Stimulated activated memory B cell treated with anti-CD40 and anti-IgM and Interleukin-4, amounts not matched to agents 10 μg/mL and 1 μg/mL and 100 μg/mL, for 72 hours (primary cell): Measurements from ENCODE around the gene PSENEN.

Experiments
- ATAC-seq: fragments of 150-1000 bp; cut with Tn5 transposase; 2 replicates; pipeline ENCODE4 v1.10.0; 2021
- H3K27ac Mint-ChIP-seq: one replicate; pipeline ENCODE4 v1.8.0; 2022; ENCODE audit warnings: mild to moderate bottlenecking, mixed read lengths
- H3K27me3 Mint-ChIP-seq: one replicate; pipeline ENCODE4 v1.8.0; 2022; ENCODE audit warnings: mixed read lengths
- H3K36me3 Mint-ChIP-seq: one replicate; pipeline ENCODE4 v1.8.0; 2022; ENCODE audit warnings: mixed read lengths
- H3K4me1 Mint-ChIP-seq: one replicate; pipeline ENCODE4 v1.8.0; 2022; ENCODE audit warnings: mixed read lengths
- H3K4me3 Mint-ChIP-seq: one replicate; pipeline ENCODE4 v1.8.0; 2022; ENCODE audit warnings: mild to moderate bottlenecking, moderate library complexity, mixed read lengths
- H3K9me3 Mint-ChIP-seq: one replicate; pipeline ENCODE4 v1.8.0; 2022; ENCODE audit warnings: mixed read lengths

Gene PSENEN

DNA sequence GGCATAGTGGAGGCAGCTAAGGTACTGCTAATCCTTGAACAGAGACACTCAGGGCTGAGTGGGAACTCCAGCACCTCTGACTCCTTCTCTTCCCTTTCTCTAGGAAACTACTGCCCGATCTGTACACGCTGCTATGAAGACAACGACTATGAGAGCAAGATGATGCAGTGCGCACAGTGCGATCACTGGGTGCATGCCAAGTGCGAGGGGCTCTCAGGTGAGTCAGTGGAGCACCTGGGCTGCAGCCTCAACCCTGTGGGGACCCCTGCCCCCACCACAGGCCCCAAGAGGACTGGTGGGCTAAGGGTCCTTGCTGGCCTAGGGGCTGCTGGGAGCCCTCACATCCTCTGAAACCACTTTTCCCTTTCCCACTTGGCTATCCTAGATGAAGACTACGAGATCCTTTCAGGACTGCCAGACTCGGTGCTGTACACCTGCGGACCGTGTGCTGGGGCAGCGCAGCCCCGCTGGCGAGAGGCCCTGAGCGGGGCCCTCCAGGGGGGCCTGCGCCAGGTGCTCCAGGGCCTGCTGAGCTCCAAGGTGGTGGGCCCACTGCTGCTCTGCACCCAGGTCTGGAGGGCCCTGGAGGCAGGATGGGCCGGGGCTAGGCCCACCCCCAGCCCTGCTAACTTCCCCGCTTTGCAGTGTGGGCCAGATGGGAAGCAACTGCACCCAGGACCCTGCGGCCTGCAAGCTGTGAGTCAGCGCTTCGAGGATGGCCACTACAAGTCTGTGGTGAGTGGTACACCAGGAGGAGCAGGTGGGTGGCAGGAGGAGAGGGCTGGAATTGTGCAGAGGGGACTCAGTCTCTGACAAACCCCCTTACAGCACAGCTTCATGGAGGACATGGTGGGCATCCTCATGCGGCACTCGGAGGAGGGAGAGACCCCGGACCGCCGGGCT, 18.1 kb upstream of the PSENEN start:
- Mint-ChIP-seq H3K27ac (no peak overlapping the region), H3K4me1 (peaks cover 3% of the 10 kb centered on the region), H3K9me3 (no peaks in the 10 kb centered on the region), H3K36me3 (peaks cover 84% of the 10 kb centered on the region), H3K4me3 (no peak overlapping the region), H3K27me3 (no peaks in the 10 kb centered on the region)
- no peak for ATAC-seq

DNA sequence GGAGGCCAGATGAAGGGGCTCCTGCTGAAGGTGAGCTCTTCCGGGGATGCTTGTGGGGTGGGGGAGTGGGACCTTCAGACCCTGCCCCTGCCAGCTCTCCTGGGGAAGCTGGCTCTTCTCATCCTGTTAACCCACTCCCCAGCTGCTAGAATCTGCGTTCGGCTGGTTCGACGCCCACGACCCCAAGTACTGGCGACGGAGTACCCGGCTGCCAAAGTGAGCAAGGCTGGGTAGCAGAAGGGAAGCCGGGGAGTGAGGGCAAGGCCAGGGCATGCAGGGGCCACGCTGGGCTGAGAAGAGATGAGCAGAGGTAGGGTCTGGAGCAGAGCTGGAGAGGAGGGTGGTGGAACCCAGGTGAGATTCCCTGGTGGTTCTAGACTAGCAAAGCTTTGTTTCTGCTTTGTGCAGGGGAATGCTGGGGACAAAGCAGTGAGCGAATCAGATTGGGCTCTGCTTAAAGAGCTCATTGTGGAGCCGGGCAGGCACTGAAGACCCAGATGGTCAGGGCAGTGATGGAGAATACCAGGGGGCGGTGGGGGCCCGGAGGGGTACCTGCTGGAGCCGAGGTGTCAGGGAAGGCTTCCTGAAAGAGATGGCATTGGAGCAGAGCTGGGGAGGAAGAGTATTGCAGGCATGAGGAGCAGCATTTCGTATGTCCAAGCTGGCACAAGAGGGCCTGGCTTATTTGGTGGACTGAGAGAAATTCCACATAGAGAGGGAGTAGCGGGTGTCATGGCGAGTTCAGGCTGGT, 17.3 kb upstream of the PSENEN start:
- ATAC-seq: no peak
- H3K4me3 Mint-ChIP-seq: no peak overlapping the region
- H3K27me3 Mint-ChIP-seq: no peaks in the 10 kb centered on the region
- H3K9me3 Mint-ChIP-seq: no peaks in the 10 kb centered on the region
- peaks cover 79% of the 10 kb centered on the region for H3K36me3 Mint-ChIP-seq
- no peaks in the 10 kb centered on the region for H3K4me1 Mint-ChIP-seq
- no peak overlapping the region for H3K27ac Mint-ChIP-seq

GRCh38 chr19:35729021-35729420, 16.4 kb upstream of the PSENEN start:
- no peaks in the 10 kb centered on the region for H3K9me3 Mint-ChIP-seq
- peaks cover 5% of the 10 kb centered on the region for H3K4me1 Mint-ChIP-seq
- H3K36me3 Mint-ChIP-seq: peaks cover 76% of the 10 kb centered on the region
- H3K4me3 Mint-ChIP-seq: no peak overlapping the region
- H3K27me3 Mint-ChIP-seq: no peaks in the 10 kb centered on the region
- H3K27ac Mint-ChIP-seq: no peak overlapping the region
- no peak for ATAC-seq

DNA sequence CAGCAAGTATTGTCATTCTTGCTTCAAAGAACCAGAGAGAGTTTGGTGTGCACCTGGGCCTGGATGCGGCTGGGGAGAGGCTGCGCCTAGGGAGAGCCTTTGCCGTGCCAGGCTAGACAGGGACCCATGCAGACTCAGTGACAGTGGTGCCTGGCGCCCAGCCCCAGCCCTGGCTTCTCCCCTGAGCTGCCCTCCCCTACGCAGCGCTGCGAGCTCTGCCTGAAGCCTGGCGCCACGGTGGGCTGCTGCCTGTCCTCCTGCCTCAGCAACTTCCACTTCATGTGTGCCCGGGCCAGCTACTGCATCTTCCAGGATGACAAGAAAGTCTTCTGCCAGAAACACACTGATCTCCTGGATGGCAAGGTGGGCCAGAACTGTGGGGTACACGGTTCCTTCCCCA, 15.7 kb upstream of the PSENEN start:
- Mint-ChIP-seq H3K4me3 (no peak overlapping the region), H3K36me3 (peaks cover 80% of the 10 kb centered on the region), H3K27ac (no peak overlapping the region), H3K27me3 (no peaks in the 10 kb centered on the region), H3K4me1 (peaks cover 12% of the 10 kb centered on the region), H3K9me3 (no peaks in the 10 kb centered on the region)
- no peak for ATAC-seq

DNA sequence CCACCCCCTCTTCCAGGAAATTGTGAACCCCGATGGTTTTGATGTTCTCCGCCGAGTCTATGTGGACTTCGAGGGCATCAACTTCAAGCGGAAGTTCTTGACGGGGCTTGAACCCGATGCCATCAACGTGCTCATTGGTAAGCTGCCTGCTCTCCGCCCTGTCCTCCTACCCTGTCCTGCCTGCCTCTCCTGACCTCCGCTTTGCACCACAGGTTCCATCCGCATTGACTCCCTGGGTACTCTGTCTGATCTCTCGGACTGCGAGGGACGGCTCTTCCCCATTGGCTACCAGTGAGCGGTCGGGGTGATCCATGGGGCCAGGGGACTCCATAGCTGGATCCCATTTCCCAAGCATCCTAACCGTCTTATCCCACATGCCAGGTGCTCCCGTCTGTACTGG, 15.1 kb upstream of the PSENEN start:
- Mint-ChIP-seq H3K4me3 (no peak overlapping the region), H3K4me1 (peaks cover 13% of the 10 kb centered on the region), H3K27me3 (no peaks in the 10 kb centered on the region), H3K36me3 (peaks cover 78% of the 10 kb centered on the region), H3K9me3 (no peaks in the 10 kb centered on the region), H3K27ac (no peak overlapping the region)
- ATAC-seq: no peak

DNA sequence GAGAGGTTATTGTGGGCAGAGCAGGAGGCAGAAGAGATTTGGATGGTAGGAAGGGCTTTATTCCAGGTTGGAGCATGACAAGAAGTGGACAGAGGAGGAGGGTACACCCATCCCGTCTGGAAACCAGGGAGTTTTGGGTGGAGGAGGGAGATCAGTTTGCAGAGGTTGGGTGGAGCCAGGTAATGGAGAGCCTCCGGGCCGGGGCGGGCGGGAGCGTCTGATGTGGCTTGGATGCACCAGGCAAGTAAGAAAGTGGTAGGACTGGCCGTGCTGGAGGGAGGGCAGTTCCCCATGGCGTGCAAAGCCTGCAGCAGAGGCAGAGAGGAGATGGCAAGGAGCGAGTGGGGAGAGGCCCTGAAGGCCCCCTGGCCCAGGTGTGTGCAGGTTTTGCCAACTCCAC, 14.1 kb upstream of the PSENEN start:
- ATAC-seq: no peak
- Mint-ChIP-seq H3K36me3 (peaks cover 77% of the 10 kb centered on the region), H3K4me1 (peaks cover 16% of the 10 kb centered on the region), H3K4me3 (no peak overlapping the region), H3K27me3 (no peaks in the 10 kb centered on the region), H3K27ac (no peak overlapping the region), H3K9me3 (no peaks in the 10 kb centered on the region)

GRCh38 chr19:35731779-35732405, 13.6 kb upstream of the PSENEN start:
- no peak overlapping the region for H3K4me3 Mint-ChIP-seq
- no peaks in the 10 kb centered on the region for H3K27me3 Mint-ChIP-seq
- ATAC-seq: no peak

GRCh38 chr19:35732540-35733179, 12.8 kb upstream of the PSENEN start:
- Mint-ChIP-seq H3K27ac (no peak overlapping the region), H3K4me1 (peaks cover 29% of the 10 kb centered on the region), H3K4me3 (no peak overlapping the region), H3K9me3 (no peaks in the 10 kb centered on the region), H3K36me3 (peaks cover 83% of the 10 kb centered on the region), H3K27me3 (no peaks in the 10 kb centered on the region)
- ATAC-seq: no peak

More at GRCh38 chr19:35731779-35732405, 13.6 kb upstream of the PSENEN start:
- Mint-ChIP-seq H3K9me3 (no peaks in the 10 kb centered on the region), H3K27ac (no peak overlapping the region), H3K36me3 (peaks cover 78% of the 10 kb centered on the region), H3K4me1 (peaks cover 21% of the 10 kb centered on the region)

GRCh38 chr19:35733180-35734125, 12.0 kb upstream of the PSENEN start:
- H3K36me3 Mint-ChIP-seq: peaks cover 79% of the 10 kb centered on the region
- H3K27ac Mint-ChIP-seq: peak overlapping the region; percentile 18
- H3K27me3 Mint-ChIP-seq: no peaks in the 10 kb centered on the region
- H3K4me1 Mint-ChIP-seq: peaks cover 31% of the 10 kb centered on the region
- H3K4me3 Mint-ChIP-seq: no peak overlapping the region
- no peak for ATAC-seq
- H3K9me3 Mint-ChIP-seq: no peaks in the 10 kb centered on the region

- H3K36me3 Mint-ChIP-seq: peaks cover 76% of the 10 kb centered on the region
- H3K4me1 Mint-ChIP-seq: peaks cover 39% of the 10 kb centered on the region
- H3K9me3 Mint-ChIP-seq: no peaks in the 10 kb centered on the region
- H3K4me3 Mint-ChIP-seq: no peak overlapping the region
- peak overlapping the region; percentile 18 for H3K27ac Mint-ChIP-seq
- no peak for ATAC-seq
- H3K27me3 Mint-ChIP-seq: no peaks in the 10 kb centered on the region
Observed at GRCh38 chr19:35734273-35734672, 11.2 kb upstream of the PSENEN start.

- H3K27ac Mint-ChIP-seq: peak overlapping the region; percentile 18
- peaks cover 45% of the 10 kb centered on the region for H3K4me1 Mint-ChIP-seq
- peaks cover 71% of the 10 kb centered on the region for H3K36me3 Mint-ChIP-seq
- no peaks in the 10 kb centered on the region for H3K27me3 Mint-ChIP-seq
- H3K4me3 Mint-ChIP-seq: no peak overlapping the region
- ATAC-seq: no peak
- no peaks in the 10 kb centered on the region for H3K9me3 Mint-ChIP-seq
Observed at GRCh38 chr19:35734889-35735288, 10.6 kb upstream of the PSENEN start.

DNA sequence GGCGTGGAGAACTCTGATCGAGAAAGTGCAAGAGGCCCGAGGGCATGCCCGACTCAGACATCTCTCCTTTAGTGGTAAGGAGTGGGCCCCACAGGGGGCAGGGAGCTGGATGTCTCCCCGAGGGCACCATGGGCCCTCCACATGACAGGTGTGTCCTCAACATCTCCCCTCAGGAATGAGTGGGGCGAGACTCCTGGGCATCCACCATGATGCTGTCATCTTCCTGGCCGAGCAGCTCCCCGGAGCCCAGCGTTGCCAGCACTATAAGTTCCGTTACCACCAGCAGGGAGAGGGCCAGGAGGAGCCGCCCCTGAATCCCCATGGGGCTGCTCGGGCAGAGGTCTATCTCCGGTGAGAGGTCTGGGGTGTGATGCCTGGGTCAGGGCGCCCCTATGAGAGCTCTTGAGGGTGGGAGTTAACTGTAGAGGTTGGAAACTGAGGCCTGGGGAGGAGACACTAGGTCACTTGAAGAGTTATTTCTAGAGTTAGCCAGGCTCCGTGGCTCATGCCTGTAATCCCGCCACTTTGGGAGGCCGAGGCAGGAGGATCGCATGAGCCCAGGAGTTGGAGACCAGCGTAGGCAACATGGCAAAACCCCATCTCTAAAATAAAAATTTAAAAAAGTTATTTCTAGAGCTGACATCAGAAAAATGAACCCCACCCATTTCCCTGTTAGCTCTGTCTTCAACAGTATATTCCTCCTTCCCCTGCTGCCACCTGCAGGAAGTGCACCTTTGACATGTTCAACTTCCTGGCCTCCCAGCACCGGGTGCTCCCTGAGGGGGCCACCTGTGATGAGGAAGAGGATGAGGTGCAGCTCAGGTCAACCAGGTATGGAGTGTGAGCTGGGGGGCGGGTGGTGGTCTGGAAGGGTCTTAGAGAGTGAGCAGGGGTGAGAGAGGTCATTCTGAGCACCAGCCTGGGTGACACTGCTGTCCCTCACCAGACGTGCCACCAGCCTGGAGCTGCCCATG, 8.3 kb upstream of the PSENEN start:
- H3K27me3 Mint-ChIP-seq: no peaks in the 10 kb centered on the region
- no peak for ATAC-seq
- no peak overlapping the region for H3K4me3 Mint-ChIP-seq
- peak overlapping the region; percentile 30 for H3K27ac Mint-ChIP-seq
- peaks cover 57% of the 10 kb centered on the region for H3K36me3 Mint-ChIP-seq
- H3K4me1 Mint-ChIP-seq: peaks cover 54% of the 10 kb centered on the region
- no peaks in the 10 kb centered on the region for H3K9me3 Mint-ChIP-seq
